ENCODE results near the gene CSF1.
"Not testable (repeated sequence)": the region's sequence is repeated elsewhere in the genome, so short reads cannot be mapped to it uniquely, and the experiment has no call there.

The CSF1 gene

GRCh38 chr1:109947582-109948284 is 37.1 kb downstream of the CSF1 start:
- no peak for DNase-seq

GRCh38 chr1:109948285-109948630 is 37.6 kb downstream of the CSF1 start:
- DNase-seq: no peak

GRCh38 chr1:109950038-109950437 is 39.4 kb downstream of the CSF1 start:
- no peak for DNase-seq

GRCh38 chr1:109950509-109950908 is 39.9 kb downstream of the CSF1 start:
- DNase-seq: no peak

GRCh38 chr1:109951501-109951900 is 40.9 kb downstream of the CSF1 start:
- not testable (repeated sequence) for DNase-seq

GRCh38 chr1:109954041-109954512 is 43.4 kb downstream of the CSF1 start:
- no peak for DNase-seq

GRCh38 chr1:109959632-109959973 is 49.0 kb downstream of the CSF1 start:
- DNase-seq: no peak

GRCh38 chr1:109959974-109960744 is 49.5 kb downstream of the CSF1 start:
- no peak for DNase-seq

GRCh38 chr1:109960745-109961094 is 50.1 kb downstream of the CSF1 start:
- no peak for DNase-seq

GRCh38 chr1:109963864-109964263 is 53.2 kb downstream of the CSF1 start:
- no peak for DNase-seq

GRCh38 chr1:109969146-109969829 is 58.6 kb downstream of the CSF1 start:
- DNase-seq: no peak

GRCh38 chr1:109969907-109970306 is 59.3 kb downstream of the CSF1 start:
- DNase-seq: no peak

GRCh38 chr1:109971559-109971958 is 60.9 kb downstream of the CSF1 start:
- DNase-seq: no peak

- DNase-seq: no peak
These were observed 63.5 kb downstream of the CSF1 start for GRCh38 chr1:109974191-109974590.

- DNase-seq: no peak
These were observed 65.1 kb downstream of the CSF1 start for GRCh38 chr1:109975718-109976117.

- DNase-seq: no peak
These were observed 66.1 kb downstream of the CSF1 start for GRCh38 chr1:109976762-109977161.

GRCh38 chr1:109977225-109977624 is 66.6 kb downstream of the CSF1 start:
- no peak for DNase-seq

- DNase-seq: no peak
These were observed 67.2 kb downstream of the CSF1 start for GRCh38 chr1:109977657-109978378.

- no peak for DNase-seq
These were observed 68.3 kb downstream of the CSF1 start for GRCh38 chr1:109978761-109979488.

GRCh38 chr1:109979489-109980091 is 68.9 kb downstream of the CSF1 start:
- no peak for DNase-seq
